ENCODE measurements around the gene PDLIM1.

PDLIM1 gene

DNA sequence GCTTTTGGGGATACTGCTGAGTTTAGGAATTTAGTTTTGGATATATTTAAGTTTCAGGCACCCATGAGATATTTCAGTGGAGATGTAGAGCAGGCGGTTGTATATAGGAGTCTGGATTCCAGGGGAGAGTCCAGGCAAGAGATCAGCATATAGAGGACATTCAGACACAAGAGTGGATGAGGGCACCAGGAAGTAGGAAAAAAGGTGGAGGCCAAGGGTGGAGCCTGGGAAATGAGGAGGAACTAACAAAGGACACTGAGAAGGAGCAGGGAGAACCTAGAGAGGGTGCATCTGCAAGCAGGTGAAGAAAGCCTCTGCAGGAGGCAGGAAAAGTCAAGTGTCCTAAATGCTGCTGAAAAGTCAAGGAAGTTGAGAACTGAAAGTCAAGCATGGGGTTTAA lies 13.1 kb upstream of the PDLIM1 start:
- DNase-seq (ENCODE audit: low spot score): no peak
- in situ Hi-C loops (cut with MboI; ENCODE audit: low sequenced_read_pairs, unreplicated experiment): no loop called here
- no peak for TF ChIP-seq CTCF (IDR thresholded peaks at IDR 0.05; ENCODE audit: borderline replicate concordance, control extremely low read depth, extremely low read depth, insufficient read depth, missing control alignments)

- no peak for DNase-seq (ENCODE audit: low spot score)
- in situ Hi-C loops (cut with MboI; ENCODE audit: low sequenced_read_pairs, unreplicated experiment): no loop called here
- TF ChIP-seq CTCF (IDR thresholded peaks at IDR 0.05; ENCODE audit: borderline replicate concordance, control extremely low read depth, extremely low read depth, insufficient read depth, missing control alignments): no peak
Observed at GRCh38 chr10:95303535-95303934, 12.7 kb upstream of the PDLIM1 start.

GRCh38 chr10:95300022-95300539 lies 9.3 kb upstream of the PDLIM1 start:
- DNase-seq (ENCODE audit: low spot score): no peak
- in situ Hi-C loops (cut with MboI; ENCODE audit: low sequenced_read_pairs, unreplicated experiment): no loop called here
- TF ChIP-seq CTCF (IDR thresholded peaks at IDR 0.05; ENCODE audit: borderline replicate concordance, control extremely low read depth, extremely low read depth, insufficient read depth, missing control alignments): no peak

DNA sequence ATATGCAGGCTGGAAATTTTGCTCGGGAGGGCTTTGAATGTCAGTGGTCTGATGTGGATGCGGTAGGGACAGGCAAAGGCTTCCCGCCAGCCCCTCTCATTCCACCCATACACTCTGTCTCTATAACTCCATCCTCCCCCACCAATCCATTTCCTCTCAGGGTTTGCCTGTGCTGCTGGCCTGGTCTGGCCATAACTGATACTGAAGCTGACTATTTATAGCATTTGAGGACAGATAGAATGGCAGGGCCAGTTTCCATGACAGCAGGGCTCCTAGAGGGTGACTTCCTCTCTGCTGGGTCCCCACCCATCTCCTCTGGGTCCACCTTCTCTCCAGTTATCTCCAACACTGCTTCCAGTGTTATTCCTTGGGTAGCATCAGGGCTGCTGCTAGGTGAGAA lies 6.6 kb upstream of the PDLIM1 start:
- peak; percentile 44 for DNase-seq (ENCODE audit: low spot score)

DNA sequence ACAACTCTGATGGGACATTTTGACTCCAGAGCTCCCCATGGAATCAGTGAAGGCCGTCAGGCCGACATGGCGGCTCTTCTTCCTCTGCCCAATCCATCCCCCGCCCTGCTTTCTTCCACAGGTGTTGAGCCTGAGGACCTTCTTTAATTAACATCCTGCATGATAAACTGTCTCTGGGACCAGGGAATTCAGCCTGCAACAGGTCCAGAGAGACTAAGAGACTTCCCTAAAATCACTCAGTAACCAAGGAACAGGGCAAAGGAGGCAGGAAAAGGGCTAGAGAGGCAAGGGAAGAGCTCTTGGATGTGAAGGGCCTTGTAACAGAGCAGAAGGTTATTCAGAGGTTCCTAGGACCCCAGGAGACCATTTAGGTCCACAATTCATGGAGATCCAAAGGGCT lies 6.0 kb upstream of the PDLIM1 start:
- TF ChIP-seq CTCF (IDR thresholded peaks at IDR 0.05; ENCODE audit: borderline replicate concordance, control extremely low read depth, extremely low read depth, insufficient read depth, missing control alignments): no peak
- DNase-seq (ENCODE audit: low spot score): no peak
- in situ Hi-C loops (cut with MboI; ENCODE audit: low sequenced_read_pairs, unreplicated experiment): no loop called here

More for the DNA sequence above, 6.6 kb upstream of the PDLIM1 start:
- no peak for TF ChIP-seq CTCF (IDR thresholded peaks at IDR 0.05; ENCODE audit: borderline replicate concordance, control extremely low read depth, extremely low read depth, insufficient read depth, missing control alignments)
- in situ Hi-C loops (cut with MboI; ENCODE audit: low sequenced_read_pairs, unreplicated experiment): no loop called here

DNA sequence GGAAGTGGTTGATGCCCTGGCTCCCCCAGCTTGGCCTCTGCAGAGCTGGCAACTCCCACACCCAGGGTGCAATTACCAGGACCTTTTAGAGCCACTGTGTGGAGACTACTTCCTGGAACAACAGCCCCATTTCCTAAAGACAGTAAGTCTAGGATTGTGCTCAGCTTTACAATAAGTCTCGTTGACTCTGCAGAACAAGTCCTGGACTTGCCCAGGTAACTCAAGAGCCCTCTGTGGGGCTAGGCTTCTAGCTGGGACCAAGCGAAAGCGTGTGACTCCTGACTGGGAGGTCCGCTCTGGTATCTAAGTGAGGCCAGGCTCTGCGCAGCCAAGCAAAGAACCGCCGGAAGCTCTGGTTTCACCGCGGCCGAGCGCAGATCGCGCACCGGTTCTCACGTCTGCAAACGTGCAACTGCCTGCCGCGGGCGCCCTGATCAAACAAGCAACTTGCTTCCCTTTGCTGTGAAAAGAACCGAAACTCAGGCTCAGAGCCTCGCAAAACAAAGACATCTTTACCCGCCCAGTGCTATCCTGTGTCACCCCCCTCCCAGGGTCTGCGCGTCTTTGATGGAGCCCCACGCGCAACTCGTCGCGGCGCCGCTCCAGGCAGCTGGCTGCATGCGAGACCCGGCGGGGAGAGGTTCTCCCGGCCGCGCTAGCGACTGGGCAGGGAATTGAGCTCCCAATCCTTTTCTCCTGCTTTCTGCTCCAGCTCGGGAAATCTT lies 4.4 kb upstream of the PDLIM1 start:
- in situ Hi-C loops (cut with MboI; ENCODE audit: low sequenced_read_pairs, unreplicated experiment): no loop called here
- no peak for TF ChIP-seq CTCF (IDR thresholded peaks at IDR 0.05; ENCODE audit: borderline replicate concordance, control extremely low read depth, extremely low read depth, insufficient read depth, missing control alignments)
- DNase-seq (ENCODE audit: low spot score): peak; percentile 87
